Upper lobe of left lung (tissue), 6 donors: ENCODE measurements around the gene CYP19A1. TPM values are rescaled to one million over a fixed set of nuclear protein-coding genes. Genes with fewer than 3 reads are reported as not detected.

ENCODE experiments used
- ATAC-seq, 2 donors: fragments of 200-7000 bp; cut with Tn5 transposase; one replicate each; pipeline ENCODE4 v1.9.1; 2022; ENCODE audit warnings: mild to moderate bottlenecking in 2 of 2, moderate library complexity in 2 of 2; ENCODE audit not compliant: low FRiP score in 2 of 2
- DNase-seq, 2 donors: peaks; one replicate each; pipeline ENCODE4 v3.0.0-alpha.2; 2019 to 2020
- H3K27ac ChIP-seq, 4 donors: fragments of 200-600 bp; sonication (generic); one replicate each; pipeline ENCODE4 v1.5.1; 2016 to 2019
- H3K27me3 ChIP-seq, 4 donors: fragments of 200-600 bp; sonication (generic); one replicate each; pipeline ENCODE4 v1.5.1; 2017 to 2019
- H3K36me3 ChIP-seq, 4 donors: fragments of 200-600 bp; sonication (generic); one replicate each; pipeline ENCODE4 v1.5.1; 2016 to 2019
- H3K4me1 ChIP-seq, 4 donors: fragments of 200-600 bp; sonication (generic); one replicate each; pipeline ENCODE4 v1.5.1; 2018 to 2019
- H3K4me3 ChIP-seq, 4 donors: fragments of 200-600 bp; sonication (generic); one replicate each; pipeline ENCODE4 v1.5.1; 2017 to 2019; ENCODE audit warnings: mild to moderate bottlenecking in 2 of 4, moderate library complexity in 1 of 4
- H3K9me3 ChIP-seq, 4 donors: fragments of 200-600 bp; sonication (generic); one replicate each; pipeline ENCODE4 v1.5.1; 2018 to 2019
- EP300 ChIP-seq, 4 donors: sonication (generic); formaldehyde crosslinking; IDR thresholded peaks; one replicate each; pipeline ENCODE4 v1.5.1; 2017; ENCODE audit warnings: antibody characterized with exemption in 4 of 4, control low read depth in 2 of 4
- POLR2A ChIP-seq, 4 donors: fragments of 450-650 bp; IDR thresholded peaks; one replicate each; pipeline ENCODE4 v1.5.1; 2016 to 2017; ENCODE audit warnings: antibody characterized with exemption in 4 of 4, mild to moderate bottlenecking in 2 of 4
- POLR2AphosphoS5 ChIP-seq, 2 donors: sonication (generic); formaldehyde crosslinking; IDR thresholded peaks; one replicate each; pipeline ENCODE4 v1.5.1; 2017; ENCODE audit warnings: antibody characterized with exemption in 2 of 2
- WGBS, 2 donors: methylation state at CpG; one replicate each; pipeline ENCODE4 v1.1.5; 2017 to 2018; 5-methylcytosine and 5-hydroxymethylcytosine counted together
- total RNA-seq, 6 donors: library from RNA; depleted of rRNA in 4 of 6; stranded (reverse); fragments of >200 nt in 4 of 6; gene quantifications; one replicate each; pipeline versions ENCODE4 v1.1.0 to v1.2.1, GENCODE V29; 2016 to 2021
- TF ChIP-seq, protein P1 (sequence below), 6 experiments: fragments of 450-650 bp in 4 of 6; fragments of 200-600 bp in 2 of 6; sonication (generic) in 2 of 6; IDR thresholded peaks; one replicate each; pipeline ENCODE4 v1.5.1; 2016 to 2019; ENCODE audit warnings: antibody characterized with exemption in 6 of 6
- donor health status: DM: no; HTN: no; CAD: no; lungs with moderate emphysema.
- donor health status: DM: no; HTN: yes; CAD: no; lungs with severe emphysema.

The CYP19A1 gene
- total RNA-seq, 6 donors from 2014 or later: 0.52 to 8.4 (median 1.0) TPM; not detected in 2

GRCh38 chr15:51319539-51319938 is 18.9 kb downstream of the CYP19A1 start:
- H3K4me1 ChIP-seq: peaks cover 0 to 16% (median 10%) of the 10 kb centered on the region in 4 donors
- no peak for DNase-seq
- no peak for TF ChIP-seq POLR2A (IDR thresholded peaks at IDR 0.05)
- no peak overlapping the region for H3K4me3 ChIP-seq
- no peaks in the 10 kb centered on the region for H3K27me3 ChIP-seq
- no peaks in the 10 kb centered on the region for H3K36me3 ChIP-seq
- H3K9me3 ChIP-seq: no peaks in the 10 kb centered on the region
- ATAC-seq: no peak
- 86 to 93% methylated on average over 2 of the region's 2 CpGs for whole genome bisulfite sequencing, 2 donors
- no peak overlapping the region for H3K27ac ChIP-seq

GRCh38 chr15:51318382-51319150 is 19.8 kb downstream of the CYP19A1 start:
- TF ChIP-seq POLR2A (IDR thresholded peaks at IDR 0.05): no peak
- TF ChIP-seq POLR2AphosphoS5 (IDR thresholded peaks at IDR 0.05): peak; percentile 23 to 64
- Histone ChIP-seq H3K27ac (peak overlapping the region in 2 of 4 donors; percentile 37 to 64), H3K9me3 (no peaks in the 10 kb centered on the region), H3K4me3 (no peak overlapping the region), H3K36me3 (no peaks in the 10 kb centered on the region), H3K4me1 (peaks cover 0 to 14% (median 9%) of the 10 kb centered on the region in 4 donors), H3K27me3 (no peaks in the 10 kb centered on the region)
- 58 to 71% methylated on average over 6 to 7 of the region's 7 CpGs for WGBS, 2 donors
- ATAC-seq (peak in 1 of 2 donors; percentile 25), DNase-seq (no peak)

GRCh38 chr15:51316636-51317035 is 21.8 kb downstream of the CYP19A1 start:
- DNase-seq (no peak), ATAC-seq (no peak)
- Histone ChIP-seq H3K27me3 (no peaks in the 10 kb centered on the region), H3K27ac (no peak overlapping the region), H3K36me3 (no peaks in the 10 kb centered on the region), H3K4me1 (peaks cover 0 to 8% (median 4%) of the 10 kb centered on the region in 4 donors), H3K9me3 (no peaks in the 10 kb centered on the region), H3K4me3 (no peak overlapping the region)
- TF ChIP-seq POLR2AphosphoS5 (IDR thresholded peaks at IDR 0.05) (no peak), POLR2A (IDR thresholded peaks at IDR 0.05) (no peak), EP300 (IDR thresholded peaks at IDR 0.05) (no peak)
- TF ChIP-seq, protein P1, sequence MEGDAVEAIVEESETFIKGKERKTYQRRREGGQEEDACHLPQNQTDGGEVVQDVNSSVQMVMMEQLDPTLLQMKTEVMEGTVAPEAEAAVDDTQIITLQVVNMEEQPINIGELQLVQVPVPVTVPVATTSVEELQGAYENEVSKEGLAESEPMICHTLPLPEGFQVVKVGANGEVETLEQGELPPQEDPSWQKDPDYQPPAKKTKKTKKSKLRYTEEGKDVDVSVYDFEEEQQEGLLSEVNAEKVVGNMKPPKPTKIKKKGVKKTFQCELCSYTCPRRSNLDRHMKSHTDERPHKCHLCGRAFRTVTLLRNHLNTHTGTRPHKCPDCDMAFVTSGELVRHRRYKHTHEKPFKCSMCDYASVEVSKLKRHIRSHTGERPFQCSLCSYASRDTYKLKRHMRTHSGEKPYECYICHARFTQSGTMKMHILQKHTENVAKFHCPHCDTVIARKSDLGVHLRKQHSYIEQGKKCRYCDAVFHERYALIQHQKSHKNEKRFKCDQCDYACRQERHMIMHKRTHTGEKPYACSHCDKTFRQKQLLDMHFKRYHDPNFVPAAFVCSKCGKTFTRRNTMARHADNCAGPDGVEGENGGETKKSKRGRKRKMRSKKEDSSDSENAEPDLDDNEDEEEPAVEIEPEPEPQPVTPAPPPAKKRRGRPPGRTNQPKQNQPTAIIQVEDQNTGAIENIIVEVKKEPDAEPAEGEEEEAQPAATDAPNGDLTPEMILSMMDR (IDR thresholded peaks at IDR 0.05): no peak
- WGBS, 2 donors: 93 to 100% methylated on average over 1 of the region's 1 CpG

GRCh38 chr15:51315726-51316125 is 22.7 kb downstream of the CYP19A1 start:
- Histone ChIP-seq H3K4me1 (peaks cover 0 to 8% (median 4%) of the 10 kb centered on the region in 4 donors), H3K4me3 (no peak overlapping the region), H3K27ac (no peak overlapping the region), H3K36me3 (no peaks in the 10 kb centered on the region), H3K27me3 (no peaks in the 10 kb centered on the region), H3K9me3 (no peaks in the 10 kb centered on the region)
- ATAC-seq: no peak
- TF ChIP-seq POLR2AphosphoS5 (IDR thresholded peaks at IDR 0.05) (no peak), POLR2A (IDR thresholded peaks at IDR 0.05) (no peak), EP300 (IDR thresholded peaks at IDR 0.05) (no peak)
- TF ChIP-seq, protein P1 (IDR thresholded peaks at IDR 0.05): no peak
- no peak for DNase-seq
- 75 to 76% methylated on average over 5 to 7 of the region's 7 CpGs for WGBS, 2 donors

DNA sequence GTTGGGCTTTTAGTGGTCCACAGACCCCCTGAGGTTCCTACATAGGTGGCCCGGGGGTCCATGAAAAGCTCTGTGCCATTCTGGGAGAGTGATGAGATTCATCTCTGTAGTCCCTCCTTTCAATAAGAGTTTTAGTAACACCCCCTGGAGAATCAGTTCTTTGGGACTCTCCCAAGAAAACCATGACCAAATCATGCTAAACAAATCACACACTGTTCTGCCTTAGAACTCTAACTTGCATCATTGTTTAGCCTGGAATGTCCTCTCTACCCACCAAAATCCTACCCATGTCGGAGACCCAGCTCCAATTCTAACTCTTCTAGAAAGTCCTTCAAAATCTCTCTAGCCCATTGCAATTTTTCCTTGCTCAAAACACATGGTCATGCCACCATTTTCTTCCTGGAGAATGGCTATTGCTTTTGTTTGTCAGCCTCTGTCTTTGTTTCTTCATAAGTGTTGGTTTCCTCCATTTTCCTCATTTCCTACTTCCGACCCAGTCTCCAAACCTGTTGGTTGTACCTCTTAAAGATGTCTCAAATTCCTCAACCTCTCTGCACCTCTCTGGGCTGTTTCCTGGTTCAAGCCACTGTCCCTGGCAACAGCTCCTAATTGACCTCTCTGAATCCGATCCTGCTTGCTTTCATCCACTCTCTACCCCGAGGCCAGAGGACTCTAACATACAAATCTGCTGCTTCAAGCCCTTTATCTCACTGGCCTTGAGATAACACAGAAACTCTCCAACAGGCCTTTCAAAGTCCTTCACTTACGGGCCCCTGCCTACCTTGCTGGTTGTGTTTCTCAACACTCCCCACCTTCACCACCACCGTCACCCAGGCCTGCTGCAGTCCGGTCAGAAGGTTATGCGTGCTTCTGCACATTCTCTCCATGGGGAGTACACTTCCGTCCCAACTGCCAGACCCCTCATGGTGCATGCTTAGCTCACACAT is 23.7 kb downstream of the CYP19A1 start:
- Histone ChIP-seq H3K36me3 (no peaks in the 10 kb centered on the region), H3K9me3 (no peaks in the 10 kb centered on the region), H3K4me1 (peaks cover 0 to 8% (median 4%) of the 10 kb centered on the region in 4 donors), H3K27me3 (no peaks in the 10 kb centered on the region), H3K4me3 (no peak overlapping the region), H3K27ac (no peak overlapping the region)
- DNase-seq: no peak
- TF ChIP-seq EP300 (IDR thresholded peaks at IDR 0.05): no peak
- TF ChIP-seq POLR2AphosphoS5 (IDR thresholded peaks at IDR 0.05): no peak
- TF ChIP-seq, protein P1 (IDR thresholded peaks at IDR 0.05): no peak
- no peak for TF ChIP-seq POLR2A (IDR thresholded peaks at IDR 0.05)
- no peak for ATAC-seq
- WGBS, 2 donors: 81 to 89% methylated on average over 10 of the region's 10 CpGs
